Dedifferentiated amniotic fluid mesenchymal stem cell (primary cell): ENCODE data around the gene KCNH1.

Experiments
- DNase-seq: peaks from one replicate; pipeline ENCODE4 v3.0.0-alpha.2; 2016; ENCODE audit errors: extremely low spot score

KCNH1 gene

GRCh38 chr1:211133836-211134669 is at the start of gene KCNH1:
TSS of gene KCNH1 (minus strand) at chr1:211134148. CDS start at chr1:211133945, 203 bp downstream.
- DNase-seq: peak; percentile 74

- no peak for DNase-seq
Observed at GRCh38 chr1:211182746-211183145, 48.8 kb upstream of the KCNH1 start.

GRCh38 chr1:211174375-211174774 is 40.4 kb upstream of the KCNH1 start:
- DNase-seq: no peak

DNA sequence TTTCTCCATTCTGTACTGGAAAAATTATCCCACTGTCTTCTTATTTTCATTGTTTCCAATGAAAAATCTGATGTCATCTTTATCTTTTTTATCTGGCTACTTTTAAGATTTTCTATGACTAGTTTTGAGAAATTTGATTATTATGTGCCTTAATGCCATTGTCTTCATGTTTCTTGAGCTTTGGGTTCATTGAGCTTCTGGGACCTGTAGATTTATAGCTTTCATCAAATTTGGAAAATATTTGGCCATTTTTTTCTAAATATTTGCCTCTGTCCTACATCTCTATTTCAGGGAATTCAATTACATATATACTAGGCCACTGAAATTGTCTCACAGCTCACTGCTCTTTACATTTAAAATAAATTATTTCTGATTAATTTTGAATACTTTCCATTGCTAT is 38.7 kb upstream of the KCNH1 start:
- no peak for DNase-seq

- DNase-seq: no peak
Observed at GRCh38 chr1:211169353-211169752, 35.4 kb upstream of the KCNH1 start.

GRCh38 chr1:211158866-211159265 is 24.9 kb upstream of the KCNH1 start:
- no peak for DNase-seq

GRCh38 chr1:211155040-211155439 is 21.1 kb upstream of the KCNH1 start:
- DNase-seq: no peak

DNA sequence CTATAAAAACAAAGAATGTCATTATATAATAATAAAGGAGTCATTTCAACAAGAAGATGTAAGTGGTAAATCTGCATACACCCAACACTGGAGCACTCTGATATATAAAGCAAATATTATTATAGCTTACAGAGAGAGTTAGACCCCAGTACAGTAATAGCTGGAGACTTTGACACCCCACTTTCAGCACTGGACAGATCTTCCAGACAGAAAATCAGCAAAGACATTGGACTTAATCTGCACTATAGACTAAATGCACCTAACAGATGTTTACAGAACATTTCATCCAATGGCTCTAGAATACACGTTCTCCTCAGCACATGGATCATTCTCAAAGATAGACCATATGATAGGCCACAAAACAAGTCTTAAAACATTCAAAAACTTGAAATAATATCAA is 20.0 kb upstream of the KCNH1 start:
- no peak for DNase-seq

GRCh38 chr1:211148366-211148765 is 14.4 kb upstream of the KCNH1 start:
- no peak for DNase-seq

GRCh38 chr1:211145944-211146343 is 12.0 kb upstream of the KCNH1 start:
- DNase-seq: no peak

DNA sequence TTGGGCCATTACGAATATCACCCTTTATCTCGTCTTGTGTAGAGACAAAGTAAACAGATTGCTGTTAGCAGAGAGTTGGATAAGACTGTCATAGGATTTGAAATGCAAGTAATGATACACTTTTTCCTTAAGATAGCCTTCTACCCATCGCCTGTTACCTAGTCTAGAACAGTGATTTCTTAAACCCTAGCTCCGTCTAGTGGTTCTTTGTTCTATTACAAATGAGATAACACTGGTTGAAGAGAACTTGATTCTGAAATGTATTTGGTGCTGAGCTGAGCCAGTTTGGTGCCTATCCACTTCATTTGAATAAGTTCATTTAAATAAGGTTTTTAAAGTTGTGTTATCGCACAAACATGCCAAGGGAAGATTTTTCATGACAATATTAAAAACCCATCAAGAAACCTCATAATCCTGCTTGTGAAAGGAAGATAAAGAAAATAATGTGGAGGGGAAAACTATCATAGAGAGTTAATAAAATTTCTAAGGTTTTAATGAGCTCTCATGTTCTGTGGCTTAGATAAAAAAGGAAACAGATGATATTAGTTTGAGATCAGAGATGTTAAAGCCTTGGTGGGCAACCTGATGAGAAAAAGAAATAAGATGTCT is 1.5 kb upstream of the KCNH1 start:
- DNase-seq: peak; percentile 68

DNA sequence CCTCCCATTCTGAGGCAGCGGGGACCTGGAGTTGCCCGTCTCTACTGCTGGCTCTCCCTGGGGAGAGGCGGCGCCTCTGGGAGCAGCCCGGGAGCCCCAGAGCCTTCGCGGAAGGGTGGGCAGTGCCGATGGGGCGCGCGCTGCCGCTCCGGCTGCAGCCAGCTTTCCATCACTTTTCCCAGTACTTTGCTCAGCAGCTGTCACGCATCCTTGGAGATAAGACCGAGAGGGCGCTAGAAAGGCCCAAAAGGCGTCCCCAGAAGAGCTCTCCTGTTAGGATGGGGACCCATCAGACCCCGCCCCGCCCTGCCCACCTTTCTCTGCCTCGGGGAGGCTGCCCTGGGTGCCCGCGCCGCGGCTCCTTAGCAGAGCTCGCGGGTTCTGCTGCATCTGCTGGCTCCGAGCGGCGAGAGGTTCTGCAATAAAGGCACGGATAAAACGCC is 534 bp downstream of the KCNH1 start:
- DNase-seq: no peak

DNA sequence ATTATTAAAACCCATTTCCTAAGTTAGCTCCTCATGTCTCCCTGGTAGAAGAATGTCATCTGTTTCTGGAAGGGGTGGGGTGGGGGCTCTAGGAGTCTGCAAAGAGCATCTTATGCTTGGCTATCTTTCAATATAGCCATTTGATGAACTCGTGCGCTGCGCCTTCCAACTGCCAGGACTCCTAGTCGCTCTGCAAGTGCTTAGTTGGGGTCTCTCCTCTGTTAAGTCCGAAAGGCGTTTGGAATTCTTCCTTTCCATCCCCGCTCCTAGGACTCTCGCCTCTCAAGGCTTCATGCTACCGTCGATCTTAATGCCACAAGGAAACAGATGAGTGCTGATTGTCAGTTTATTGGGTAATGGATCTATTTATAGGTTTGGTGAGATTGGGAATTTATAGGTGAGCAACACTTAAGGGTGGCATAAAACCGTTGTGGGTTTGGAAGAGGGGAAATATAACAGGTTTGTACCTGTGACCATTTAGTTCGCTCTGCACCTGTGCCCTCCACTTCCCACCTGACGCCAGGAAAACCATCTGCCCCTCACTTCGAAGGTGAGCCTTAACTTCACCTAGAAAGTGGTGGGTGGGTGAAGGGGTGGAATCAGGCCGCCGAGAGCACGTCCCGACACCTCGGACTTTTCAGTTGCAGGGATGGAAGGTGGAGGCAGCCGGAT is 1.1 kb downstream of the KCNH1 start:
- no peak for DNase-seq

DNA sequence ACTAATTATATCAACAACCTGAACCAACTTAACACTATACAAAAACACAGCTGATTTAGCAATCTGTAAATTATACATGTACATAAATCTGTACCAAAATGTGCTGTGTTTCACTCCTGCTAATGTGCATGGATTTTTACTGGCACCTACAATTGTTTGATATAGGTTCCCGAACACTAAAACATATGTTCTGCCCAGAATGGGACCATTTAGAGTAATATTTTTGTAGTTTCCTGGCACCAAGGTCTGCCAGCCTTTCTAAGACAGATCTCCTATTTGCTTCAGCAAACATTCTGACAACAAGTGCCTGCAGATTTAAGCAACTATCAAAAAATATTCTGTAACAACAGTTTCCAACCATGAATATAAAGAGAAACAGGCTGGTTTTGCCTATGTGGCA is 4.2 kb downstream of the KCNH1 start:
- DNase-seq: no peak

- no peak for DNase-seq
Observed at GRCh38 chr1:211127166-211127565, 6.8 kb downstream of the KCNH1 start.

GRCh38 chr1:211126622-211127021 is 7.3 kb downstream of the KCNH1 start:
- DNase-seq: no peak

DNA sequence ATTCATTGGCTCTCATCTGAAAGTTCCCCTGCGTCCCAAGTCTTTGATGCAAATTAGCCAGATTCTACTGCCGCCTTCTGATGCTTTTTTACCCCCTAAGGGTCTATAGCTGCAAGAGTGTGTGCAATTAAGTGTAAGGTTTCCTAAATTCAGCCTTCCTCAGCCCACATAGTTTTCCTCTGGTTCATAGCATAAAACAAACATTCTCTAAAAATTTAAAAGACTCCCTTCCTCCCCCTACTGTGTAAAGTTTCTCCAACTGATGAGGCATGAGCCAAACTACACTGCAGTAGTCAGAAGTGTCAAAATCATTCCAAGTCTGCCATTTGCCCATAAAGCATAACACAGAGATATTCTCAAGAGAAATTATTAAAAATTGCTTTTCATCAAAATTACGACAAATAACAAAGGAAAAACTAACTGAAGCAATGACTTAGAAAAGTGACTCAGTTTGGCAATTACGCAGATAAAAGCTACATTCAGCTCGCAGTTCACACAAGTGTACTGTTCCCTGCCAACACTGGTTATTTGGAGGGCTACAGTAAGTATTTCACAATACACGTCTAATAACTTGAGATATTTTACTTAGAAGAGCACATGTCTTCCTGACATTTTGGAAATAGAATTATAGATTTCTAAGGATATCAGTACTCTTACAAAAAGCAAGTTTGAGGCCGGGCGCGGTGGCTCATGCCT is 15.4 kb downstream of the KCNH1 start:
- peak; percentile 81 for DNase-seq

DNA sequence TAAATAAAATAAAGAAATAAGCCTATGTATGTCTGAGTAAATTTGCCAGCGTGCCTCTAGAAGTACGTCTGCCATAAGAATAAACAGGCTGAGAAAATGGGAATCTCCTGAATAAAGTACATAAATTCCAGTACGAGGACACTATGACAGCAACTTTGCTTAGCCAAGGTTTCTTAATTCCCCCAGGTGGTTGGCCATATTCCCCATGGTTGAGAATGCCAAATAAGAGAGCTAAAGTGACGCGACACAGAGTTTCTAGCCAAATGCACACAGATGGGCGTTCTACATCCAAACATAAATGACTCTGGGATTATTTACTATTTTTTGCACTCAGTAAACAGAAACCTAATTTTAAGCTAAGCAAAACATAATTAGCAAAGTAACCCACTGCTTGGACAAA is 19.5 kb downstream of the KCNH1 start:
- DNase-seq: no peak

GRCh38 chr1:211113566-211113965 is 20.4 kb downstream of the KCNH1 start:
- DNase-seq: no peak

DNA sequence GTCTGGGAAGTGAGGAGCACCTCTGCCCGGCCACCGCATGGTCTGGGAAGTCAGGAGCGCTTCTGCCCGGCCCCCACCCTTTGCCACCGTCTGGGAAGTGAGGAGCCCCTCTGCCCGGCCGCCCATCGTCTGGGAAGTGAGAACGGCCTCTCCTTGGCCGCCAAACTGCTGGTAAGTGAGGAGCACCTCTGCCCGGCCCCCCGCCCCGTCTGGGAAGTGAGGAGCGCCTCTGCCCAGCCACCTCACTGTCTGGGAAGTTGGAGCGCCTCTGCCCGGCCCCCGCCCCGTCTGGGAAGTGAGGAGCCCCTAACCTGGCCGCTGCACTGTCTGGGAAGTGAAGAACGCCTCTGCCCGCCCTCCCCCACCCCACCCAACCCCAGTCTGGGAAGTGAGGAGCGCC is 22.6 kb downstream of the KCNH1 start:
- no peak for DNase-seq

GRCh38 chr1:211101481-211101880 is 32.5 kb downstream of the KCNH1 start:
- no peak for DNase-seq

- no peak for DNase-seq
Observed at GRCh38 chr1:211099393-211099792, 34.6 kb downstream of the KCNH1 start.
